GM12878 (cell line): ENCODE results near the gene ZFP62. TPM values are rescaled to one million over a fixed set of nuclear protein-coding genes. Genes with fewer than 3 reads are reported as not detected.

ENCODE experiments used
- ATF3 ChIP-seq: IDR thresholded peaks from 2 replicates; pipeline ENCODE4 v1.6.1; 2011; ENCODE audit warnings: low read depth, mild to moderate bottlenecking, low read length, moderate library complexity, borderline replicate concordance; ENCODE audit errors: extremely low read depth
- CBFB ChIP-seq: IDR thresholded peaks from 2 replicates; pipeline ENCODE4 v1.6.1; 2016; ENCODE audit warnings: antibody characterized with exemption, low read depth
- CBX3 ChIP-seq: fragments of 200-600 bp; sonication (generic); IDR thresholded peaks from 2 replicates; pipeline ENCODE4 v1.6.1; 2016; ENCODE audit warnings: low read depth, borderline replicate concordance
- CBX5 ChIP-seq: sonication (generic); IDR thresholded peaks from 2 replicates; pipeline ENCODE4 v1.6.1; 2016; ENCODE audit warnings: low read depth, moderate library complexity, mild to moderate bottlenecking, inconsistent platforms
- CHD4 ChIP-seq: fragments of 200-600 bp; sonication (generic); IDR thresholded peaks from 2 replicates; pipeline ENCODE4 v1.6.1; 2016; ENCODE audit warnings: mild to moderate bottlenecking
- DPF2 ChIP-seq: fragments of 450-650 bp; IDR thresholded peaks from 2 replicates; pipeline ENCODE4 v1.6.1; 2017; ENCODE audit warnings: mild to moderate bottlenecking
- ELK1 ChIP-seq: IDR thresholded peaks from 2 replicates; pipeline ENCODE4 v1.6.1; 2012; ENCODE audit warnings: low read depth, low read length, improper control_type of control experiment
- ETV6 ChIP-seq, 2 experiments: fragments of 450-650 bp in 1 of 2; IDR thresholded peaks in 1 of 2; conservative IDR thresholded peaks in 1 of 2; 2 replicates each; pipeline ENCODE4 v1.6.1; 2014; ENCODE audit warnings: antibody characterized with exemption in 1 of 2, borderline replicate concordance in 1 of 2, low read depth in 1 of 2, mild to moderate bottlenecking in 1 of 2, moderate library complexity in 1 of 2
- FOXM1 ChIP-seq: IDR thresholded peaks from 2 replicates; pipeline ENCODE4 v1.6.1; 2012; ENCODE audit warnings: low read depth, mild to moderate bottlenecking, inconsistent platforms, low read length, moderate library complexity
- GATAD2B ChIP-seq: fragments of 450-650 bp; conservative IDR thresholded peaks from 2 replicates; pipeline ENCODE4 v1.6.1; 2017; ENCODE audit warnings: low read depth, mild to moderate bottlenecking, moderate library complexity
- HDAC6 ChIP-seq: fragments of 200-600 bp; sonication (generic); IDR thresholded peaks from one replicate; pipeline ENCODE4 v1.8.0; 2017; ENCODE audit warnings: antibody characterized with exemption; ENCODE audit not compliant: unreplicated experiment
- HSF1 ChIP-seq: fragments of 150-350 bp; IDR thresholded peaks from 2 replicates; pipeline ENCODE4 v1.6.1; 2014; ENCODE audit warnings: mild to moderate bottlenecking, low read depth, low read length
- JUNB ChIP-seq: IDR thresholded peaks from 2 replicates; pipeline ENCODE4 v1.6.1; 2016; ENCODE audit warnings: antibody characterized with exemption, mild to moderate bottlenecking
- NFYA ChIP-seq: IDR thresholded peaks from 2 replicates; pipeline ENCODE4 v1.6.1; 2011; ENCODE audit warnings: low read depth, mild to moderate bottlenecking, low read length, improper control_type of control experiment, borderline replicate concordance
- PML ChIP-seq: IDR thresholded peaks from 2 replicates; pipeline ENCODE4 v1.6.1; 2012; ENCODE audit warnings: low read length, inconsistent platforms
- RB1 ChIP-seq: fragments of 450-650 bp; formaldehyde crosslinking; IDR thresholded peaks from 2 replicates; pipeline ENCODE4 v1.6.1; 2017; ENCODE audit warnings: mild to moderate bottlenecking, borderline replicate concordance
- RBBP5 ChIP-seq: fragments of 200-600 bp; sonication (generic); conservative IDR thresholded peaks from 2 replicates; pipeline ENCODE4 v1.6.1; 2016
- RCOR1 ChIP-seq: conservative IDR thresholded peaks from 2 replicates; pipeline ENCODE4 v1.6.1; 2012; ENCODE audit warnings: low read depth, low read length, improper control_type of control experiment
- STAT3 ChIP-seq: IDR thresholded peaks from 2 replicates; pipeline ENCODE4 v1.6.1; 2011; ENCODE audit warnings: low read depth, low read length, improper control_type of control experiment
- TAF1 ChIP-seq: IDR thresholded peaks from 2 replicates; pipeline ENCODE4 v1.6.1; 2011; ENCODE audit warnings: mild to moderate bottlenecking, low read depth, low read length, borderline replicate concordance
- TCF7 ChIP-seq: IDR thresholded peaks from 2 replicates; pipeline ENCODE4 v1.6.1; 2014; ENCODE audit warnings: antibody characterized with exemption, borderline replicate concordance
- USF2 ChIP-seq: IDR thresholded peaks from 2 replicates; pipeline ENCODE4 v1.6.1; 2011; ENCODE audit warnings: low read depth, low read length, improper control_type of control experiment, borderline replicate concordance
- ZNF207 ChIP-seq: fragments of 450-650 bp; IDR thresholded peaks from 2 replicates; pipeline ENCODE4 v1.6.1; 2014; ENCODE audit warnings: antibody characterized with exemption, mild to moderate bottlenecking, borderline replicate concordance
- ZNF384 ChIP-seq: IDR thresholded peaks from 2 replicates; pipeline ENCODE4 v1.6.1; 2012; ENCODE audit warnings: low read depth, mild to moderate bottlenecking, low read length, improper control_type of control experiment, borderline replicate concordance
- polyA plus RNA-seq, 11 experiments: library from polyadenylated mRNA; depleted of rRNA in 4 of 11; unstranded in 6 of 11; stranded (reverse) in 5 of 11; fragments of >200 nt; fragmentation: Nextera tagmentation in 4 of 11; fragmentation: Illumina TruSeq in 1 of 11; extraction: Ambion mirVana in 4 of 11; extraction: Trizol in 1 of 11; gene quantifications; 1 replicate in 1 of 11; 2 replicates in 10 of 11; pipeline versions ENCODE4 v1.2.1 to v1.2.3, GENCODE V29; 2011 to 2016; ENCODE audit warnings: inconsistent platforms in 2 of 11, missing spikeins in 2 of 11, low read depth in 1 of 11
- total RNA-seq, 4 experiments: library from RNA; depleted of rRNA in 3 of 4; stranded (reverse); fragments of >200 nt in 3 of 4; fragmentation: Illumina TruSeq in 1 of 4; extraction: Trizol in 1 of 4; gene quantifications; 2 replicates each; pipeline versions ENCODE4 v1.2.1 to v1.2.3, GENCODE V29; 2013 to 2021

Gene ZFP62
- total and polyA plus RNA-seq, 10 of the 15 experiments (the other 5 are each of a cell fraction or from before 2014, with no cell fraction given): 9.2 to 39.7 (median 21.1) TPM

- TF ChIP-seq ETV6 (conservative IDR thresholded peaks at IDR 0.05 in 1 of 2, IDR thresholded peaks at IDR 0.05 in 1 of 2; ENCODE audit: borderline replicate concordance in 1 of 2, low read depth in 1 of 2) (no peak), ELK1 (no peak), NFYA (no peak), STAT3 (no peak), USF2 (no peak), CBX5 (0 out of 2 replicates have a peak, but pooled peaks have one; percentile 35), HDAC6 (no peak), ZNF384 (peak; percentile 72), RCOR1 (no peak), RBBP5 (no peak), ATF3 (no peak), FOXM1 (no peak), CHD4 (no peak), ZNF207 (peak; percentile 21; the same call in 1 of the 2 replicates), GATAD2B (no peak; the same call in 1 of the 2 replicates), DPF2 (peak; percentile 75), CBX3 (no peak), HSF1 (no peak), PML (peak; percentile 55; the same call in 1 of the 2 replicates), JUNB (no peak), TAF1 (peak; percentile 80), RB1 (0 out of 2 replicates have a peak, but pooled peaks have one; percentile 23), TCF7 (no peak), CBFB (0 out of 2 replicates have a peak, but pooled peaks have one; percentile 52)
Measured at GRCh38 chr5:180831139-180832093, 29.7 kb downstream of the ZFP62 start (continued).
